Activated naive CD8-positive, alpha-beta T cell treated with anti-CD3 and anti-CD28 coated beads for 36 hours (primary cell): ENCODE results near the gene MAMDC4. TPM values are rescaled to one million over a fixed set of nuclear protein-coding genes. Genes with fewer than 3 reads are reported as not detected.
"Not testable (repeated sequence)": the region's sequence is repeated elsewhere in the genome, so short reads cannot be mapped to it uniquely, and the experiment has no call there.

Experiments
- DNase-seq: peaks from one replicate; pipeline ENCODE4 v3.0.0; 2021
- H3K27ac Mint-ChIP-seq: one replicate; pipeline ENCODE4 v1.8.0; 2022; ENCODE audit warnings: mild to moderate bottlenecking, moderate library complexity, mixed read lengths
- H3K27me3 Mint-ChIP-seq: one replicate; pipeline ENCODE4 v1.8.0; 2022; ENCODE audit warnings: mild to moderate bottlenecking, mixed read lengths
- H3K36me3 Mint-ChIP-seq: one replicate; pipeline ENCODE4 v1.8.0; 2021; ENCODE audit warnings: mild to moderate bottlenecking, mixed read lengths
- H3K4me1 Mint-ChIP-seq: one replicate; pipeline ENCODE4 v1.8.0; 2021; ENCODE audit warnings: mixed read lengths
- H3K4me3 Mint-ChIP-seq: one replicate; pipeline ENCODE4 v1.8.0; 2022; ENCODE audit warnings: mild to moderate bottlenecking, moderate library complexity, mixed read lengths
- H3K9me3 Mint-ChIP-seq: one replicate; pipeline ENCODE4 v1.8.0; 2022; ENCODE audit warnings: mixed read lengths
- total RNA-seq, 2 experiments: library from RNA; stranded (reverse); gene quantifications; one replicate each; pipeline ENCODE4 v1.2.3, GENCODE V29; 2021

MAMDC4 gene
- total RNA-seq, 2 experiments from 2014 or later, result 10.9 to 12.6 TPM

GRCh38 chr9:136831002-136831719 is 21.0 kb upstream of the MAMDC4 start:
- no peak for DNase-seq
- H3K27me3 Mint-ChIP-seq, result no peaks in the 10 kb centered on the region
- peaks cover 2% of the 10 kb centered on the region for H3K36me3 Mint-ChIP-seq

GRCh38 chr9:136831720-136832104 is 20.4 kb upstream of the MAMDC4 start:
- Mint-ChIP-seq H3K4me3 (no peak overlapping the region), H3K4me1 (no peaks in the 10 kb centered on the region), H3K9me3 (no peaks in the 10 kb centered on the region), H3K36me3 (peaks cover 2% of the 10 kb centered on the region), H3K27me3 (no peaks in the 10 kb centered on the region), H3K27ac (no peak overlapping the region)
- no peak for DNase-seq

More at GRCh38 chr9:136831002-136831719, 21.0 kb upstream of the MAMDC4 start:
- Mint-ChIP-seq H3K4me1 (no peaks in the 10 kb centered on the region), H3K27ac (no peak overlapping the region), H3K9me3 (no peaks in the 10 kb centered on the region), H3K4me3 (no peak overlapping the region)

GRCh38 chr9:136832581-136832980 is 19.6 kb upstream of the MAMDC4 start:
- Mint-ChIP-seq H3K4me1 (no peaks in the 10 kb centered on the region), H3K27me3 (no peaks in the 10 kb centered on the region), H3K27ac (no peak overlapping the region), H3K4me3 (no peak overlapping the region), H3K36me3 (peaks cover 2% of the 10 kb centered on the region), H3K9me3 (no peaks in the 10 kb centered on the region)
- no peak for DNase-seq

GRCh38 chr9:136833381-136834048 is 18.6 kb upstream of the MAMDC4 start:
- not testable (repeated sequence) for H3K27me3 Mint-ChIP-seq, H3K27ac Mint-ChIP-seq, H3K36me3 Mint-ChIP-seq, H3K9me3 Mint-ChIP-seq, H3K4me3 Mint-ChIP-seq, H3K4me1 Mint-ChIP-seq, DNase-seq

GRCh38 chr9:136835162-136835931 is 16.8 kb upstream of the MAMDC4 start:
- H3K4me3 Mint-ChIP-seq, result no peak overlapping the region
- no peaks in the 10 kb centered on the region for H3K27me3 Mint-ChIP-seq
- no peak for DNase-seq
- H3K4me1 Mint-ChIP-seq, result no peaks in the 10 kb centered on the region
- H3K36me3 Mint-ChIP-seq, result peaks cover 6% of the 10 kb centered on the region
- no peak overlapping the region for H3K27ac Mint-ChIP-seq
- H3K9me3 Mint-ChIP-seq, result no peaks in the 10 kb centered on the region

- Mint-ChIP-seq H3K27me3 (no peaks in the 10 kb centered on the region), H3K36me3 (peaks cover 6% of the 10 kb centered on the region), H3K4me1 (no peaks in the 10 kb centered on the region), H3K4me3 (no peak overlapping the region), H3K27ac (no peak overlapping the region), H3K9me3 (no peaks in the 10 kb centered on the region)
- no peak for DNase-seq
These were observed 15.9 kb upstream of the MAMDC4 start for GRCh38 chr9:136835932-136836904.

GRCh38 chr9:136837146-136837855 is 14.8 kb upstream of the MAMDC4 start:
- Mint-ChIP-seq H3K27ac (no peak overlapping the region), H3K4me1 (peaks cover 2% of the 10 kb centered on the region), H3K36me3 (peaks cover 6% of the 10 kb centered on the region), H3K27me3 (no peaks in the 10 kb centered on the region), H3K9me3 (no peaks in the 10 kb centered on the region), H3K4me3 (no peak overlapping the region)
- DNase-seq, result no peak

GRCh38 chr9:136837856-136838277 is 14.3 kb upstream of the MAMDC4 start:
- H3K27ac Mint-ChIP-seq, H3K9me3 Mint-ChIP-seq, DNase-seq, H3K4me3 Mint-ChIP-seq, H3K4me1 Mint-ChIP-seq, H3K36me3 Mint-ChIP-seq, H3K27me3 Mint-ChIP-seq: not testable (repeated sequence)

GRCh38 chr9:136838314-136839228 is 13.6 kb upstream of the MAMDC4 start:
- Mint-ChIP-seq H3K4me3 (no peak overlapping the region), H3K27ac (no peak overlapping the region), H3K36me3 (peaks cover 6% of the 10 kb centered on the region), H3K9me3 (no peaks in the 10 kb centered on the region), H3K4me1 (peaks cover 6% of the 10 kb centered on the region), H3K27me3 (no peaks in the 10 kb centered on the region)
- no peak for DNase-seq

GRCh38 chr9:136839229-136840139 is 12.7 kb upstream of the MAMDC4 start:
- peaks cover 6% of the 10 kb centered on the region for H3K36me3 Mint-ChIP-seq
- H3K9me3 Mint-ChIP-seq, result no peaks in the 10 kb centered on the region
- peaks cover 7% of the 10 kb centered on the region for H3K4me1 Mint-ChIP-seq
- no peak overlapping the region for H3K4me3 Mint-ChIP-seq
- no peak overlapping the region for H3K27ac Mint-ChIP-seq
- H3K27me3 Mint-ChIP-seq, result no peaks in the 10 kb centered on the region
- no peak for DNase-seq

- no peaks in the 10 kb centered on the region for H3K9me3 Mint-ChIP-seq
- no peak for DNase-seq
- H3K36me3 Mint-ChIP-seq, result peaks cover 6% of the 10 kb centered on the region
- H3K27ac Mint-ChIP-seq, result no peak overlapping the region
- no peak overlapping the region for H3K4me3 Mint-ChIP-seq
- H3K4me1 Mint-ChIP-seq, result peaks cover 7% of the 10 kb centered on the region
- peaks cover 3% of the 10 kb centered on the region for H3K27me3 Mint-ChIP-seq
These were observed 11.8 kb upstream of the MAMDC4 start for GRCh38 chr9:136840140-136840876.
